ENCODE data around the gene TMEM88. TPM values are rescaled to one million over a fixed set of nuclear protein-coding genes. Genes with fewer than 3 reads are reported as not detected.

Gene TMEM88
- total and polyA plus RNA-seq, 2 of the 4 experiments (the other 2 are of a cell fraction): 2.1 TPM; not detected in 1

DNA sequence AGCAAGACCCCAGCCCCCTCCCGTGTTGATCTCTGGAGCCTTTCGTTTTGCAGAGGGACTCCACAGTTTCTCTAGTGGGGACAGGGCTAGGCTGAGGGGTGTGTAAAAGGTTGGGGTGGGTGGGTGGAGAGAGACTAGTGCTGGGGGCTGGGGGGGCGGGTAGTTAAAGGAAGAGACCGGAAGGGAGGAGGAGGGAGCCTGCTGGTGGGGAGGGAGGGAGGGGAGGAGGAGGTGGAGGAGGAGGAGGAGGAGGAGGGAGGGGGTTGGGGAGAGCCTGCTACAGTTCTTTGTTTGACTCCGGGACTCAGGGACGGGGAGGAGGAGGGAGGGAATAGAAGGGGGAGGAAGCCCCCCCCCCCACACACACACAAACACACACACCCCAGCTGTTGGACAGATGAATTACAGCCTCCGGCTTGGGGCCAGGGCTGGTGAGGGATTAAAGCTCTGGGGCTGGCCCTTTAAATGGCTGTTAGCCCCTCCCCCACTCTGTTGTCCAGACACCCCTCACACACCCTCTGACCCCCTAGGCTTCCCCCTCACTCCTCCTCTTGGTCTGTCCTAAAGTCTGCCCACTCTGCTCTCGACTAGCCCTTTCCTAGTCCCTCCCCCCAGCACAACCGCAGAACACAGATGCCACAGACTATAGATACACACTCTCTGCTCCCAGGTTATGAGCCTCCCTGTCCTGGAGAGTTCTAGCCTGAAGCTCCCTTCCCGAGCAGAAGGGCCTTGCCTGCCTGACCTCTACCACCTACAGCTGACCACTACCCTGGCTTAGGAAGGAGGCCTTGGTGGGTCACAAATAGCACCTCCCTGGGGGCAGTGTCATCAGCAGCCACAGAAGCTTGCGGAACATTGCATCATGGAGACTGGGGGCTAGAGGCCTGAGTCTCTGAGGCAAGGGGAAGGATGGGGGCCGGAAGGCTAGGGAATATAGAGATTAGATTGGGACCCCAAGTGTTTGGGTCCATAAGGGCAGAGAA lies 16.5 kb upstream of the TMEM88 start:
- H4K20me1 ChIP-seq (ENCODE audit: insufficient read depth, low read length): peaks cover 54% of the 10 kb centered on the region
- ChIA-PET POLR2A (ENCODE audit: unreplicated experiment) (interaction anchor here (0.6 kb wide), 2 partner anchors 34 to 74 kb away, joined by 3 to 6 read pairs; no protein-coding TSS in a partner anchor), CTCF (interaction anchor here (1.0 to 3.4 kb wide), 2 partner anchors 12 to 19 kb away, joined by 3 to 10 read pairs; partner anchors contain the start of gene NAA38)
- WGBS, 2 experiments (ENCODE audit: extremely low coverage in 2 of 2, insufficient read length in 1 of 2): 0% methylated on average over 1 of the region's 12 CpGs; no CpG with 5 or more reads in 1 of the 2 experiments
- dilution Hi-C loops (cut with HindIII; ENCODE audit: low sequenced_read_pairs, unreplicated experiment): no loop called here
- intact Hi-C loops (cut with micrococcal nuclease): loop anchor here (5.0 kb wide), 1 partner anchor 486 kb away; the partner anchor contains the start of gene KCTD11
- ATAC-seq (ENCODE audit: low read depth) (no peak), DNase-seq (peak; percentile 78)
- H3K4me1 ChIP-seq (ENCODE audit: control insufficient read depth, insufficient read depth, low read length): peaks cover 21% of the 10 kb centered on the region
- H3K9ac ChIP-seq (ENCODE audit: low read depth, low read length): peak overlapping the region; percentile 76
- peak overlapping the region; percentile 78 for H4K91ac ChIP-seq (ENCODE audit: insufficient read depth, low read depth, low read length)
- H2AK5ac ChIP-seq (ENCODE audit: low read depth, low read length): peak overlapping the region; percentile 95; the same call in 1 of the 2 replicates
- H2AK9ac ChIP-seq (replicated peaks; ENCODE audit: low read depth, low read length, poor library complexity): peak overlapping the region; percentile 60
- H3K27me3 ChIP-seq (ENCODE audit: control insufficient read depth, insufficient read depth, low read length): no peaks in the 10 kb centered on the region
- H3K14ac ChIP-seq (replicated peaks; ENCODE audit: low read depth, low read length): peak overlapping the region; percentile 85; the same call in 1 of the 2 replicates
- peak overlapping the region; percentile 5; the same call in 1 of the 2 replicates for H4K5ac ChIP-seq (ENCODE audit: low read depth, low read length)
- H3K4ac ChIP-seq (ENCODE audit: low read depth, low read length): peak overlapping the region; percentile 88
- peaks cover 9% of the 10 kb centered on the region; the same call in 1 of the 2 replicates for H3K9me1 ChIP-seq (ENCODE audit: insufficient read depth, low read length)
- peak overlapping the region; percentile 20; the same call in 1 of the 2 replicates for H3K18ac ChIP-seq (ENCODE audit: low read depth, low read length)
- H3K36me3 ChIP-seq (ENCODE audit: control insufficient read depth, insufficient read depth, low read length): peaks cover 8% of the 10 kb centered on the region; the same call in 1 of the 2 replicates
- peak overlapping the region; percentile 81 for H3K27ac ChIP-seq (ENCODE audit: insufficient read depth, low read length)
- H2BK20ac ChIP-seq (ENCODE audit: low read depth, low read length): peak overlapping the region; percentile 72; the same call in 1 of the 2 replicates
- peak overlapping the region; percentile 87 for H3K23ac ChIP-seq (ENCODE audit: low read depth, low read length)
- H3K79me1 ChIP-seq (ENCODE audit: low read depth in 1 of 2, low read length in 2 of 2): peaks cover 19 to 66% of the 10 kb centered on the region in 2 experiments
- H3K9me3 ChIP-seq (ENCODE audit: control insufficient read depth, insufficient read depth, low read length): no peaks in the 10 kb centered on the region
- peak overlapping the region; percentile 91 for H3K4me2 ChIP-seq (ENCODE audit: low read depth, low read length)
- peak overlapping the region; percentile 15; the same call in 1 of the 3 replicates for H2BK15ac ChIP-seq (ENCODE audit: low read depth, low read length)
- peak overlapping the region; percentile 40 for H3K4me3 ChIP-seq (ENCODE audit: insufficient read depth, low read depth, low read length)
- in situ Hi-C loops (cut with MboI; ENCODE audit: low sequenced_read_pairs): no loop called here
- H3K56ac ChIP-seq (ENCODE audit: extremely low read depth, insufficient read depth, low read length): peak overlapping the region; percentile 46; the same call in 1 of the 2 replicates
- H2BK120ac ChIP-seq (ENCODE audit: low read depth, low read length): peak overlapping the region; percentile 91
- peak overlapping the region; percentile 92 for H2BK5ac ChIP-seq (ENCODE audit: low read depth, low read length, poor library complexity, severe bottlenecking)
- no TSS peak for BruUV-seq (replicated peaks)
- TF ChIP-seq CEBPB (IDR thresholded peaks at IDR 0.05; ENCODE audit: low read depth, low read length): peak; percentile 95
- TF ChIP-seq SMC3 (IDR thresholded peaks at IDR 0.05; ENCODE audit: low read depth, low read length): no peak
- TF ChIP-seq FOS (IDR thresholded peaks at IDR 0.05; ENCODE audit: low read depth, low read length): 0 out of 2 replicates have a peak, but pooled peaks have one; percentile 15
- peak; percentile 66; the same call in 1 of the 2 replicates for TF ChIP-seq MAZ (IDR thresholded peaks at IDR 0.05; ENCODE audit: borderline replicate concordance, low read depth, low read length)
- peak; percentile 65 for TF ChIP-seq POLR2A (IDR thresholded peaks at IDR 0.05; ENCODE audit: low read depth, low read length)
- H2AFZ ChIP-seq (replicated peaks; ENCODE audit: low read length, poor library complexity): no peak overlapping the region
- peak overlapping the region; percentile 17 to 65; a peak in 3 of 4 replicates for H4K8ac ChIP-seq (ENCODE audit: low read depth in 2 of 2, low read length in 2 of 2)

Measured in IMR-90 (cell line).